T-helper 1 cell treated with Interleukin-12 subunit alpha and Interleukin-12 subunit beta and Interleukin-4 antibody, amounts not matched to agents 30 ng/mL and 1 ng/mL, for 36 hours (primary cell): ENCODE results near the gene DPP10. TPM values are rescaled to one million over a fixed set of nuclear protein-coding genes. Genes with fewer than 3 reads are reported as not detected.

Experiments
- intact Hi-C: fragments of 100-400 bp; cut with micrococcal nuclease; formaldehyde crosslinking; loops from one replicate; pipeline ENCODE4 v1.15.1; 2024
- total RNA-seq: library from RNA; stranded (reverse); gene quantifications from 2 replicates; pipeline ENCODE4 v1.2.3, GENCODE V29; 2022

Gene DPP10
- total RNA-seq, 1 donor from 2014 or later = not detected

DNA sequence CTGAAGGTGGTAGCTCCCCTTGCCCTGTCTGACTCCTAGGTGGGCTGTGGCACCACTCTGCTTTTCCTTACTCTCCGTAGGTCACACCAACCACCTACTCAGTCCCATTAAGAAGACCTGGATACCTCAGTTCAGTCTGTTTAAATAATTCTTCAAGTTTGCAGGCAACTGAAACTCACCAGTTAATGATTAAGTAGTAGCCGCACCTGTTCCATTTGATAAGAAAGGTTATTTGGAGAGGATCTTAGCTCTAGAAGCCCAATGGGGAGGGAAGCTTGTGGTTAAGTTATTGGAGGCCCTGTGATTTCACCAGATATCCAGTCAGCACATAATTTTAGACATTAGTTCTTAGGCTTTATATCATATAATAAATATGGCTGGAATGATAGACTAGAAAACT lies 1193.0 kb downstream of the DPP10 start:
- intact Hi-C loops = no loop called here

GRCh38 chr2:115649731-115650130 lies 1207.3 kb downstream of the DPP10 start:
- intact Hi-C loops = no loop called here

DNA sequence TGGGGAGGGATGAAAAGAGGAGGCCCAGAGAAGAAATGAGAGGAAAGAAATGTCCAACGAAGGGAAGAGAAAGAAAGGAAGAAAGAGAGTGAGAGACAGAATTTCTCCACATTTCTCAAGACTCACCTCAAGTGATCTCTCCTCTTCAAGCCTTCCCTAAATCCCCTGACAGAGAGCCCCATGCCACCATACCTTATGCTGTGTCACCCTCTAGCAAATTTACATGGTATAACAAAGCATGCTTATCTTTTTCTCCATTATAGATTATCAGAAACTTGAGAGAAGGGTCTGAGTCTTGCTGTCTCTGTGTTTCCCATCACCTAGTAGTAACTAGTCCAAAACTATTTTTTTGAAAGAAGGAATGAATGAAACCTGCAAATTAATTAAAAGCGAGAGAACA lies 1208.4 kb downstream of the DPP10 start:
- intact Hi-C loops = no loop called here

- intact Hi-C loops = no loop called here
Observed at GRCh38 chr2:115652652-115653051, 1210.2 kb downstream of the DPP10 start.

DNA sequence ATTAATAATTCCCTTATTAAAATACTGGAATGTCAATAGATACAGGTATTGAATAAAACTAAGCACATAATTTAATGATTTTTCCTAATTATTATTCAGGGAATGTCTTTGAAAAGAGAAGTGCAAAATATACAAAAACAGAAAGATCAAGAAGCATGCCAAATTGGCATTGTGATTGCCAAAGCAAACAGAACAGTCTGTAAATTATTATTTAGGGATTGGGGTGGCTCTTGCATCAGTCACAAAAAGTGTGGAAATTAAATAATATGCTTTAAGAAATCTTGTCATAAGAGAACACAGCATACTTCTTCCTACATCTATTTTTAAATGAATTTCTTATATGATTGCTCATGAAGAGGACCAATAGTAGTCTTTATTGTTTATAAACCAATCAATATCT lies 1211.9 kb downstream of the DPP10 start:
- intact Hi-C loops = no loop called here

DNA sequence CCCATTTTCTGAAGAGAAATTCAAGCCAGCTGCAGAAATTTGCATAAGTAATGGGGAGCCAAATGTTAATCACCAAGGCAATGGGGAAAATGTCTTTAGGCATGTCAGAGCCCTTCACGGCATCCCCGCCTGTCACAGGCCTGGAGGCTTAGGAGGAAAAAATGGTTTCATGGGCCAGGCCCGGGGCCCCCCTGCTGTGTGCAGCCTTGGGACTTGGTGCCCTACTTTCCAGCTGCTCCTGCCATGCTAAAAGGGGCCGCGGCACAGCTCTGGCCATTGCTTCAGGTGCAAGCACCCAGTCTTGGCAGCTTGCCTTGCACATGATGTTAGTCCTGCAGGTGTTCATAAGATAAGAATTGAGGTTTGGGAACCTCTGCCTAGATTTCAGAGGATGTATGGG lies 1235.7 kb downstream of the DPP10 start:
- intact Hi-C loops = no loop called here

GRCh38 chr2:115684345-115684744 lies 1241.9 kb downstream of the DPP10 start:
- intact Hi-C loops = no loop called here

DNA sequence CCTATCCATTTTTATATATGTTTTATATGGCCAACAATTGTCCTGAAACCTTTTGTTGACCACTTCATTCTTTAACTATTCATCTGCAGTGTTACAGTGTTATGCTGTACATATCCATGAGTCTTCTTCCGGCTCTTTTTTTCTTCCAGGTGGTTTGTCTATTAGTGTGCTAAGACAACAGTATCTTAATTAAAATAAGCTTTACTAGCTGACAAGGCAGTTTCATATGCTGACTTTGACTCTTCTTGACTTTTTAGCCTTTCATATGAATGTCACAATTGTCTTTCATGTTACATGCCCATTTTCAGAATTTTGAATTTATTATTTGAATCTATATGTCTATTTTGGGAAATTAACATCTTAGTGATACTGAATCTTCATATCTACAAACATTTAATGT lies 1249.0 kb downstream of the DPP10 start:
- intact Hi-C loops = no loop called here

DNA sequence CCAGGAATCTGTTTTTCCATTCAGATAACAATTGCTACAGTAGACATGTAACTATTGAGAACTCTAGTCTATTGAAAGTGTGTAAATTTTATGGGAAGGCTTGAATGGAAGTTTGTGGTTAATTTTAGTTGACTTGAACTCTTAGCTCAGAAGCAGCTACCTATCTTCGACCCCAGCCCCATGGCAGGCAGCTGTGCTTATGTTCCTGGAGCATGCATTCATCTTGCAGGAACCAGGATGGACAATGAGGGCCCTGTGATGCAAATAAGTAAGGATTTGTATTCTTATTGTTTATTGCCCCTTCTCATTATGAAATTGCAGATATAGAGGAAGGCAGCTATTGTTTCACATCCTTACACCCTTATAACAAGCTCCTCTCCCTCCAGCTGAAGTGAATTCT lies 1252.2 kb downstream of the DPP10 start:
- intact Hi-C loops = no loop called here

- intact Hi-C loops = no loop called here
Observed at GRCh38 chr2:115733190-115733775, 1290.8 kb downstream of the DPP10 start.

DNA sequence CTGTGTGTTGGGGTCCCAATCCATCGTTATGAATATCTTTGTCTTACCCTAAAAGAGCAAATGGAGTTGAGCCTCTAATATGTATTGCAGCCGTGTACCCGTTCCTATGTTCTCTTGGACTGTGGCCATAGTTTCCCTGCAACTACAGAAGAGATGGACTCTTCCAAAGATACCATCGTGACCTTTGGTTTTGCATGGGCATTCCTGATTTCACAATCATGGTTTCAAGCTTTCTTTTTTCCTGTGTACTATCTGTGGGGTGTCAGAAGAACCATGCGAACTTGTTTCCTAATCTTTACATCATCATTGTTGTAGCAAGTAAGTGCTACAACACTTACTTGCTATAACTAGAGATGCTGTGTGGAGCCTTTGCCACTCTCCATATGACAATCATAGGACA lies 1295.7 kb downstream of the DPP10 start:
- intact Hi-C loops = no loop called here

DNA sequence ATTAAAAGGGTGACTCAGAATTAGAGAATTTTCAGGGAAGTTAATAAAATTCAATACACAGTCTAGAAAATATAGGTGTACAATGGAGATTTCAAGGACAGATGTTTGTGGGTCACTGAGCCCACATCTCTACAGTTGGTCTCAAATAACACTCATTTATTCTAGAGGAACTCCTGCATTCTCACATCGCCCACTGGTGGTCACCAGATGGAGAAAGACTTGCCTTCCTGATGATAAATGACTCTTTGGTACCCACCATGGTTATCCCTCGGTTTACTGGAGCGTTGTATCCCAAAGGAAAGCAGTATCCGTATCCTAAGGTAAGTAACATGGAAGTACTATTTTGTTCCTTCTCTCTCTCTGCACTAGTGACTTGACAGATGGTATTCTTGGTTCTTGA lies 1297.1 kb downstream of the DPP10 start:
- intact Hi-C loops = no loop called here

- intact Hi-C loops = no loop called here
Observed at GRCh38 chr2:115746151-115746550, 1303.7 kb downstream of the DPP10 start.

DNA sequence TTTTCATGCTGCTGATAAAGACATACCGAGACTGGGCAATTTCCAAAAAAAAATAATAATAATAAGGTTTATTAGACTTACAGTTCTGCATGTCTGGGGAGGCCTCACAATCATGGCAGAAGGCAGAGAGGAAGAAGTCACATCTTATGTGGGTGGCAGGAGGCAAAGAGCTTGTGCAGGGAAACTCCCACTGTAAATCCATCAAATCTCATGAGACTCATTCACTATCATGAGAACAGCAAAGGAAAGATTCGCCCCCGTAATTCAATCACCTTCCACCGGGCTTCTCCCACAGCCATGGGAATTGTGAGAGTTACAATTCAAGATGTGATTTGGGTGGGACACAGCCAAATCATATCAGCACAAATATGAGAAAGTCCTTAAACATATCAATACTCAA lies 1314.8 kb downstream of the DPP10 start:
- intact Hi-C loops = no loop called here

- intact Hi-C loops = no loop called here
Observed at GRCh38 chr2:115763601-115764000, 1321.2 kb downstream of the DPP10 start.

DNA sequence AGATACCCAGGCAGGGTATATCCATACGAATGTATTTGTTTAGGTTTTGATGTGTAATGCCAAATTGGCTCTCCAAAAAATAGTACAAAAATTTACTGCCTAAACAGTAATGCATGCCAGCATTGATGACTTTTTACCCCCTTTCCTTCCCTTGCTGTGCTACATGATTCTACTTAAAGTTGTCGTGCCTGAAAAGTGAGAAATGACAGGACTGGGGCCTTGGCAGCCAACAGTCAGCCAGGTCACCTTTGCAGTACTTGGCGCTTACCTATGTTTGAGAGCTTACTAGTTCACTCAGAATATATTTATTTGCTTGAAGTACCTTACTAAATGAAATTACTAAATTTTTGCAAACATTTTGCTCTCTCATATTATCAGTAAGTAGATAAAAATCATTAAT lies 1329.1 kb downstream of the DPP10 start:
- intact Hi-C loops = no loop called here

- intact Hi-C loops = no loop called here
Observed at GRCh38 chr2:115774361-115774760, 1331.9 kb downstream of the DPP10 start.

DNA sequence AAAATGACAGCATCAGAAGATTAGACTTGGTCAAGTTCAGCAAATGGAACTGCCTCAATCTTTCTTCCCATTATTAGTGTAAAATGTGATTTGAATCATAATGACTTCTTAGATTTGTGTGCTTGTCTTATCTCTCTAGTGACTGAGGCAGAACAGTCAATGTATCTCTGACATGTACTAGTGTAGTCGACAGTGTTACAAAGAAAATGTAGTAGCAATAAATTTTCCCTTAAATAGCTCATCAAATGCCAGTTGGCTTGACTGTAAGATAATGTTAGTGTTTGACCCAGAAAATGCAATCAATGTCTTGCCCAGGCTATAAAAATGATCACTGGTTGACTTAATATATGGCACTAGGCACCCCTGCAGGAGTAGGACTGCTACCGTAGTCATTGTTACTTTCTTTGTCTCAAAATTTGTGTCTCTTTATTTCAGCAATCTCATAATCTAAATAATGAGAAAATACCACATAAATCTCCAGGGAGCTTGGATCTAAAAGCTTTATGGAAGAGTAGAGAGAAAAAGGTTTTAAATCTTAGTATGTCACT lies 1336.7 kb downstream of the DPP10 start:
- intact Hi-C loops = no loop called here

DNA sequence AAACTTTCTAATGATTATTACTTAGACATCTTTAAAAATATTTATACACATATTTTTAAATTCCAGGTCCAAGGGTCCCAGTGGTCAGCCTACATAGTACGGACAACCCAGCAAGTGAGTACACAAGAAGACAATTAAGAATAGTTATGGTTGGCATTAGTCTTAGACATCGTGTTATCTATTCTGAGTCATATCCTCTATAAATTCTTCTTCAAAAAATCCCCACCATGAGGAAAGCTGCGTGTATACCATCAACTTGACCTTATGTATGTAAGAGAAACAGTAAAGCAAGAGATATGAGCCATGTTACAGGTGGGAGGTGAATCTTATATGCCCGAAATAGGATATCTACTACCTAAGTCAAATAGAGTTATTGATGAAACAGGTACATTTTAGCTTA lies 1339.8 kb downstream of the DPP10 start:
- intact Hi-C loops = no loop called here

GRCh38 chr2:115796078-115796477 lies 1353.6 kb downstream of the DPP10 start:
- intact Hi-C loops = no loop called here

DNA sequence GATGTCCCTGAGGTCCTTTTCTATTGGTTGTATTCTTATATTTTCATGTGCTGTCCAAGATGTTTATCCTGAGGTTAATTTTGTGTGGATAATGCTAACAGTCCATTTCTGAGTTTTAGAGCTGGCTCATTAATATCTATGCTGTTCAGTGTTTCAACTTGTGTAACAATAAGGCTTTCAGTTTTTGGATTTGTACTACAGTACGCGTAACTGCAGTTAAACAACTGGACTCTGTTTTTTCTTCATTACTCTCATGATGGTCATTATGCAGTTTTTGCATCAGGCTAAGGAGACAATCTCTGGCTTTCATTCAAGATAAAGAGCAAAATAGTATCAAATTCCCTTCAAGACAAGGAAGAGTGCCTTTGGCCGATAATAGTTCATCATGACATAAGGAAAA lies 1364.8 kb downstream of the DPP10 start:
- intact Hi-C loops = no loop called here

DNA sequence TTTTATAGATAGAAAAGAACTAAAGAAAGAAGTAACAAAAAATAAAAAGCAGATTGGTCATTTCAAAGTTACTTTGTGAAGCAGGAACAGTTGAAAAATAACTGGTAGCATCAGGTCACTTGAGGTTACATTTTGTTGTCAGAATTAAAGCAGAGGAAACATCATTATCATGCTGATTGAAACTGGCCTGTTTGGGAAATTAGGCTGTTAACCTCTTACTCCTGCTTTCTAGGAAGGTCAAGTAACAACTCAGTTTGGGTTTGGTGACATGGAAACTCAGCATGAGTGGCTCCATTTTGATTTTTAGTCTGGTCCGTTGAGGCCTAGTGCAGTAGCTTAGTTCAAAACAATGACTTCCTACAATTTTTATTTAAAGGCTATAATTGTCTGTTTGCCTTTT lies 1383.5 kb downstream of the DPP10 start:
- intact Hi-C loops = no loop called here

DNA sequence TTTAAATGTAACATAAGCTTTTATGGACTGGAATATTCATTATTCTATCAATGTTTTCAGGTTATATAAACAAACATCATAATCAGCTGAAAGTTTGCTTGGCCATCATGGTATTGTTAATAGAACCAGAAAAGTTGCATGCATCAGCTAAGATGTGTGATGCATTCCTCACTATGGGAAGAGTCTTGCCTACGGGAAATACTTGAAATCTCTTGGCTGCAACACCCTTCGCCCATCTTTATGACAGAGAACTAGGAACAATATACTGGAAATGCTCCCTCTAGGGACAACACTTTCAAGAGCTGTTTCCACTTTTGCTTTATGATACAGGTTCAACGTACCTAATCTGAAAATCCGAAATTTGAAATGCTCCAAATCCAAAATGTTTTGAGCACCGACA lies 1390.8 kb downstream of the DPP10 start:
- intact Hi-C loops = no loop called here

GRCh38 chr2:115838539-115838938 lies 1396.1 kb downstream of the DPP10 start:
- intact Hi-C loops = no loop called here
